ENCODE measurements around the gene PCDH9.

DNA sequence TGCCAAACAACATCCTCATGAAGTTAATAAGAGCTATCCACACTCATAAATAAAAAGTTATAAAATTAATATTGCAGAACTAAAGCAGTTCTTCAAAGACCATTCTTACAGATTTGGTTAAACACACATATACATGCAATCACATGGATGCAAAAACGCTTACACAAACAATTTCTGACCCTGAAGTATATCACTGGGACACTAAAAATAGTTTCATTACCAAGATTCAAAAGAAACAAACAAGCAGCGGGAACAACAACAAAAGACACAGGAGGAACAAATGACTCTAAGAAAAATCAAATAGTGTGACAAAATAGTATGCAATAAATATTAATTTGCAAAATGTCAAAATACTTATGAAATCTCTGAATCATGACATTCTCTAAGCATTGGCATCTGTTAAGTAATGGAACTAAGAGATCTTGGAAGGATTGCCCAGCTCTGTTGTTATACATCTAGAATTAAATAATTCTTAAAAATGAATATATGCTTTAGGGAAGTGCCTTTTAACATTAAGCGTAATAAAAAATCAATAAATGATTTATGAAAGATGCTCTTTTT is 132.2 kb downstream of the PCDH9 start:
- no peak for TF ChIP-seq POLR2AphosphoS5 (IDR thresholded peaks at IDR 0.05; ENCODE audit: low read depth, low read length)
- TF ChIP-seq SIN3A (IDR thresholded peaks at IDR 0.05; ENCODE audit: borderline replicate concordance, insufficient read depth, low read length): no peak
- TF ChIP-seq, protein P1, sequence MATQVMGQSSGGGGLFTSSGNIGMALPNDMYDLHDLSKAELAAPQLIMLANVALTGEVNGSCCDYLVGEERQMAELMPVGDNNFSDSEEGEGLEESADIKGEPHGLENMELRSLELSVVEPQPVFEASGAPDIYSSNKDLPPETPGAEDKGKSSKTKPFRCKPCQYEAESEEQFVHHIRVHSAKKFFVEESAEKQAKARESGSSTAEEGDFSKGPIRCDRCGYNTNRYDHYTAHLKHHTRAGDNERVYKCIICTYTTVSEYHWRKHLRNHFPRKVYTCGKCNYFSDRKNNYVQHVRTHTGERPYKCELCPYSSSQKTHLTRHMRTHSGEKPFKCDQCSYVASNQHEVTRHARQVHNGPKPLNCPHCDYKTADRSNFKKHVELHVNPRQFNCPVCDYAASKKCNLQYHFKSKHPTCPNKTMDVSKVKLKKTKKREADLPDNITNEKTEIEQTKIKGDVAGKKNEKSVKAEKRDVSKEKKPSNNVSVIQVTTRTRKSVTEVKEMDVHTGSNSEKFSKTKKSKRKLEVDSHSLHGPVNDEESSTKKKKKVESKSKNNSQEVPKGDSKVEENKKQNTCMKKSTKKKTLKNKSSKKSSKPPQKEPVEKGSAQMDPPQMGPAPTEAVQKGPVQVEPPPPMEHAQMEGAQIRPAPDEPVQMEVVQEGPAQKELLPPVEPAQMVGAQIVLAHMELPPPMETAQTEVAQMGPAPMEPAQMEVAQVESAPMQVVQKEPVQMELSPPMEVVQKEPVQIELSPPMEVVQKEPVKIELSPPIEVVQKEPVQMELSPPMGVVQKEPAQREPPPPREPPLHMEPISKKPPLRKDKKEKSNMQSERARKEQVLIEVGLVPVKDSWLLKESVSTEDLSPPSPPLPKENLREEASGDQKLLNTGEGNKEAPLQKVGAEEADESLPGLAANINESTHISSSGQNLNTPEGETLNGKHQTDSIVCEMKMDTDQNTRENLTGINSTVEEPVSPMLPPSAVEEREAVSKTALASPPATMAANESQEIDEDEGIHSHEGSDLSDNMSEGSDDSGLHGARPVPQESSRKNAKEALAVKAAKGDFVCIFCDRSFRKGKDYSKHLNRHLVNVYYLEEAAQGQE (IDR thresholded peaks at IDR 0.05; ENCODE audit: insufficient read depth in 1 of 2, low read depth in 2 of 2, low read length in 2 of 2): no peak
- TF ChIP-seq TAF1 (IDR thresholded peaks at IDR 0.05; ENCODE audit: borderline replicate concordance, insufficient read depth, low read length): no peak
